Caco-2 (cell line): ENCODE data around the gene IQGAP2. TPM values are rescaled to one million over a fixed set of nuclear protein-coding genes. Genes with fewer than 3 reads are reported as not detected.

Experiments used
- BruUV-seq: library from RNA; stranded (reverse); fragments of 400-500 nt; replicated peaks from 2 replicates; lab custom pipeline; 2021; lab: Mats Ljungman, UMichigan
- CTCF ChIA-PET: fragments of 300-600 bp; sonication (Branson Sonifier 250); formaldehyde crosslinking; loops from one replicate; lab custom pipeline; 2022; ENCODE audit warnings: antibody characterized with exemption; lab: Charles Lee
- POLR2A ChIA-PET: fragments of 300-600 bp; sonication (Branson Sonifier 250); formaldehyde crosslinking; loops from one replicate; lab custom pipeline; 2022; ENCODE audit warnings: antibody characterized with exemption; lab: Charles Lee
- DNase-seq, 2 experiments: peaks; one replicate each; pipeline versions ENCODE4 v3.0.0 to v3.0.0-alpha.2; 2020 to 2022
- H3K27me3 ChIP-seq: replicated peaks from 2 replicates; pipeline ENCODE4 v1.6.0; 2011; ENCODE audit warnings: low read length; ENCODE audit not compliant: control insufficient read depth, insufficient read depth
- H3K36me3 ChIP-seq: 2 replicates; pipeline ENCODE4 v1.5.1; 2011; ENCODE audit warnings: low read length; ENCODE audit not compliant: control insufficient read depth, insufficient read depth
- H3K4me1 ChIP-seq: fragments of 250-450 bp; sonication (Bioruptor Pico); 2 replicates; pipeline ENCODE4 v1.5.1; 2020; ENCODE audit warnings: mild to moderate bottlenecking
- H3K4me3 ChIP-seq: 2 replicates; pipeline ENCODE4 v1.5.1; 2011; ENCODE audit warnings: low read depth, mild to moderate bottlenecking, control low read depth, low read length
- H3K9me3 ChIP-seq: fragments of 250-450 bp; sonication (Bioruptor Pico); 2 replicates; pipeline ENCODE4 v1.5.1; 2020; ENCODE audit warnings: mild to moderate bottlenecking, moderate library complexity
- H3K27ac Mint-ChIP-seq: one replicate; pipeline ENCODE4 v1.8.0; 2022; ENCODE audit warnings: mixed read lengths; ENCODE audit not compliant: unreplicated experiment
- H3K27me3 Mint-ChIP-seq: one replicate; pipeline ENCODE4 v1.8.0; 2022; ENCODE audit warnings: mixed read lengths; ENCODE audit not compliant: insufficient read depth, unreplicated experiment
- H3K36me3 Mint-ChIP-seq: one replicate; pipeline ENCODE4 v1.8.0; 2022; ENCODE audit warnings: mild to moderate bottlenecking, mixed read lengths; ENCODE audit not compliant: insufficient read depth, unreplicated experiment
- H3K4me1 Mint-ChIP-seq: one replicate; pipeline ENCODE4 v1.8.0; 2022; ENCODE audit warnings: low read depth, mixed read lengths; ENCODE audit not compliant: unreplicated experiment
- H3K4me3 Mint-ChIP-seq: one replicate; pipeline ENCODE4 v1.8.0; 2022; ENCODE audit warnings: mild to moderate bottlenecking, moderate library complexity, mixed read lengths; ENCODE audit not compliant: unreplicated experiment
- H3K9me3 Mint-ChIP-seq: one replicate; pipeline ENCODE4 v1.8.0; 2022; ENCODE audit warnings: mixed read lengths; ENCODE audit not compliant: unreplicated experiment
- intact Hi-C: fragments of 100-400 bp; cut with micrococcal nuclease; formaldehyde crosslinking; loops from one replicate; pipeline ENCODE4 v1.10.0; 2022; ENCODE audit not compliant: unreplicated experiment
- total RNA-seq: library from RNA; stranded (reverse); gene quantifications from 2 replicates; pipeline ENCODE4 v1.2.3, GENCODE V29; 2022
- TF ChIP-seq, protein P1 (sequence below), 2 experiments: fragments of 200-600 bp in 1 of 2; IDR thresholded peaks; 1 replicate in 1 of 2; 2 replicates in 1 of 2; pipeline versions ENCODE4 v1.5.1 to v1.8.0; 2011 to 2022; ENCODE audit warnings: antibody characterized with exemption in 1 of 2, control low read depth in 1 of 2, inconsistent platforms in 1 of 2, low read depth in 1 of 2, low read length in 1 of 2, mild to moderate bottlenecking in 1 of 2, moderate library complexity in 1 of 2; ENCODE audit not compliant: insufficient read depth in 1 of 2, severe bottlenecking in 1 of 2, unreplicated experiment in 1 of 2

IQGAP2 gene
- total RNA-seq, 1 experiment from 2014 or later: 89.4 TPM

- TF ChIP-seq, protein P1, sequence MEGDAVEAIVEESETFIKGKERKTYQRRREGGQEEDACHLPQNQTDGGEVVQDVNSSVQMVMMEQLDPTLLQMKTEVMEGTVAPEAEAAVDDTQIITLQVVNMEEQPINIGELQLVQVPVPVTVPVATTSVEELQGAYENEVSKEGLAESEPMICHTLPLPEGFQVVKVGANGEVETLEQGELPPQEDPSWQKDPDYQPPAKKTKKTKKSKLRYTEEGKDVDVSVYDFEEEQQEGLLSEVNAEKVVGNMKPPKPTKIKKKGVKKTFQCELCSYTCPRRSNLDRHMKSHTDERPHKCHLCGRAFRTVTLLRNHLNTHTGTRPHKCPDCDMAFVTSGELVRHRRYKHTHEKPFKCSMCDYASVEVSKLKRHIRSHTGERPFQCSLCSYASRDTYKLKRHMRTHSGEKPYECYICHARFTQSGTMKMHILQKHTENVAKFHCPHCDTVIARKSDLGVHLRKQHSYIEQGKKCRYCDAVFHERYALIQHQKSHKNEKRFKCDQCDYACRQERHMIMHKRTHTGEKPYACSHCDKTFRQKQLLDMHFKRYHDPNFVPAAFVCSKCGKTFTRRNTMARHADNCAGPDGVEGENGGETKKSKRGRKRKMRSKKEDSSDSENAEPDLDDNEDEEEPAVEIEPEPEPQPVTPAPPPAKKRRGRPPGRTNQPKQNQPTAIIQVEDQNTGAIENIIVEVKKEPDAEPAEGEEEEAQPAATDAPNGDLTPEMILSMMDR (IDR thresholded peaks at IDR 0.05; ENCODE audit: insufficient read depth in 1 of 2, low read depth in 1 of 2, low read length in 1 of 2, severe bottlenecking in 1 of 2, unreplicated experiment in 1 of 2): no peak
- POLR2A ChIA-PET: no interaction called here
- Mint-ChIP-seq H3K27me3 (no peaks in the 10 kb centered on the region), H3K9me3 (no peaks in the 10 kb centered on the region), H3K4me3 (peak overlapping the region; percentile 2), H3K27ac (peak overlapping the region; percentile 85), H3K36me3 (peaks cover 35% of the 10 kb centered on the region), H3K4me1 (peaks cover 13% of the 10 kb centered on the region)
- H3K27me3 ChIP-seq: no peaks in the 10 kb centered on the region
- no peaks in the 10 kb centered on the region for H3K36me3 ChIP-seq
- H3K4me3 ChIP-seq: no peak overlapping the region
- no TSS peak for BruUV-seq
- peaks cover 73% of the 10 kb centered on the region for H3K4me1 ChIP-seq
- peaks cover 11% of the 10 kb centered on the region for H3K9me3 ChIP-seq
- CTCF ChIA-PET: no interaction called here
- DNase-seq: no peak
- intact Hi-C loops: loop anchor here (5.0 kb wide), 1 partner anchor 119 kb away; the partner anchor contains the start of gene IQGAP2
Measured at GRCh38 chr5:76521240-76521758, 118.2 kb downstream of the IQGAP2 start.

GRCh38 chr5:76522103-76522935 lies 119.2 kb downstream of the IQGAP2 start:
- Mint-ChIP-seq H3K27me3 (no peaks in the 10 kb centered on the region), H3K4me1 (peaks cover 23% of the 10 kb centered on the region), H3K36me3 (peaks cover 29% of the 10 kb centered on the region), H3K4me3 (peak overlapping the region; percentile 41), H3K9me3 (no peaks in the 10 kb centered on the region), H3K27ac (peak overlapping the region; percentile 85)
- BruUV-seq: TSS peak; percentile 33
- TF ChIP-seq, protein P1 (IDR thresholded peaks at IDR 0.05; ENCODE audit: insufficient read depth in 1 of 2, low read depth in 1 of 2, low read length in 1 of 2, severe bottlenecking in 1 of 2, unreplicated experiment in 1 of 2): no peak
- ChIA-PET POLR2A (no interaction called here), CTCF (interaction anchor here (0.7 to 1.2 kb wide), 2 partner anchors 22 to 39 kb away, joined by 3 read pairs; no protein-coding TSS in a partner anchor)
- Histone ChIP-seq H3K27me3 (no peaks in the 10 kb centered on the region), H3K36me3 (no peaks in the 10 kb centered on the region), H3K4me1 (peaks cover 74% of the 10 kb centered on the region), H3K9me3 (peaks cover 11% of the 10 kb centered on the region), H3K4me3 (no peak overlapping the region)
- peak in 1 of 2 experiments; percentile 43 for DNase-seq
- intact Hi-C loops: loop anchor here (5.0 kb wide), 1 partner anchor 120 kb away; the partner anchor contains the start of gene IQGAP2

GRCh38 chr5:76524101-76524835 lies 121.2 kb downstream of the IQGAP2 start:
- H3K4me3 Mint-ChIP-seq: no peak overlapping the region
- Histone ChIP-seq H3K9me3 (no peaks in the 10 kb centered on the region), H3K36me3 (no peaks in the 10 kb centered on the region), H3K4me1 (peaks cover 87% of the 10 kb centered on the region), H3K4me3 (no peak overlapping the region), H3K27me3 (no peaks in the 10 kb centered on the region)
- H3K9me3 Mint-ChIP-seq: no peaks in the 10 kb centered on the region
- peaks cover 25% of the 10 kb centered on the region for H3K36me3 Mint-ChIP-seq
- DNase-seq: no peak
- peaks cover 41% of the 10 kb centered on the region for H3K4me1 Mint-ChIP-seq
- H3K27ac Mint-ChIP-seq: peak overlapping the region; percentile 42
- intact Hi-C loops: loop anchor here (5.0 kb wide), 1 partner anchor 122 kb away; the partner anchor contains the start of gene IQGAP2
- H3K27me3 Mint-ChIP-seq: no peaks in the 10 kb centered on the region
- ChIA-PET CTCF (no interaction called here), POLR2A (no interaction called here)
- BruUV-seq: no TSS peak
- TF ChIP-seq, protein P1 (IDR thresholded peaks at IDR 0.05; ENCODE audit: insufficient read depth in 1 of 2, low read depth in 1 of 2, low read length in 1 of 2, severe bottlenecking in 1 of 2, unreplicated experiment in 1 of 2): no peak
